COLO829 (cell line): ENCODE results near the gene ATG101.
A peak's percentile ranks its signal among the peaks of the same experiment; 100 is the strongest.
"Not testable (repeated sequence)": the region's sequence is repeated elsewhere in the genome, so short reads cannot be mapped to it uniquely, and the experiment has no call there.

Experiments
- DNase-seq: peaks from one replicate; pipeline ENCODE4 v3.0.0; 2012; ENCODE audit warnings: low spot score

Gene ATG101

GRCh38 chr12:52097045-52097666 lies 27.4 kb downstream of the ATG101 start:
- no peak for DNase-seq

GRCh38 chr12:52104431-52105089 lies 34.8 kb downstream of the ATG101 start:
- not testable (repeated sequence) for DNase-seq

- not testable (repeated sequence) for DNase-seq
Observed at GRCh38 chr12:52116222-52117125, 46.7 kb downstream of the ATG101 start.

GRCh38 chr12:52117806-52118475 lies 48.2 kb downstream of the ATG101 start:
- not testable (repeated sequence) for DNase-seq

GRCh38 chr12:52119398-52120254 lies 49.8 kb downstream of the ATG101 start:
- no peak for DNase-seq

GRCh38 chr12:52120951-52121823 lies 51.4 kb downstream of the ATG101 start:
- DNase-seq: no peak

- DNase-seq: peak; percentile 66
Observed at GRCh38 chr12:52121824-52122539, 52.2 kb downstream of the ATG101 start.

GRCh38 chr12:52122540-52122871 lies 52.7 kb downstream of the ATG101 start:
- DNase-seq: no peak

- DNase-seq: no peak
Observed at GRCh38 chr12:52122904-52123303, 53.1 kb downstream of the ATG101 start.

GRCh38 chr12:52123487-52124186 lies 53.9 kb downstream of the ATG101 start:
- no peak for DNase-seq

GRCh38 chr12:52125476-52125900 lies 55.7 kb downstream of the ATG101 start:
- no peak for DNase-seq

- no peak for DNase-seq
Observed at GRCh38 chr12:52126050-52126604, 56.3 kb downstream of the ATG101 start.
